ENCODE measurements around the gene RUSF1. TPM values are rescaled to one million over a fixed set of nuclear protein-coding genes. Genes with fewer than 3 reads are reported as not detected.

RUSF1 gene
- total RNA-seq, 1 experiment from 2014 or later, result 39.9 TPM

- Histone ChIP-seq H3K9ac (ENCODE audit: low read length) (no peak overlapping the region), H4K20me1 (ENCODE audit: low read length) (no peaks in the 10 kb centered on the region), H3K4me3 (ENCODE audit: low read length) (no peak overlapping the region), H3K27ac (ENCODE audit: low read length) (no peak overlapping the region), H3K4me2 (ENCODE audit: low read length) (no peak overlapping the region), H3K27me3 (ENCODE audit: low read length) (no peaks in the 10 kb centered on the region), H3K36me3 (ENCODE audit: low read depth, low read length) (no peaks in the 10 kb centered on the region), H3K79me2 (ENCODE audit: low read length) (no peaks in the 10 kb centered on the region), H3K9me2 (replicated peaks; ENCODE audit: low read length) (no peaks in the 10 kb centered on the region), H3F3A (ENCODE audit: low read length, unreplicated experiment) (no peaks in the 10 kb centered on the region), H2AFZ (ENCODE audit: low read length) (no peak overlapping the region), H3K4me1 (ENCODE audit: insufficient read depth, low read length) (no peaks in the 10 kb centered on the region), H3K9me3 (ENCODE audit: low read length) (no peaks in the 10 kb centered on the region)
- ATAC-seq (no peak), DNase-seq (no peak)
- POLR2A ChIA-PET (ENCODE audit: unreplicated experiment), result no interaction called here
- CTCF ChIA-PET, result no interaction called here
- intact Hi-C loops (cut with micrococcal nuclease), result no loop called here
- BruUV-seq (replicated peaks), result no TSS peak
- TF ChIP-seq EZH2phosphoT487 (IDR thresholded peaks at IDR 0.05; ENCODE audit: borderline replicate concordance, low read length) (no peak), EZH2 (IDR thresholded peaks at IDR 0.05; ENCODE audit: low read length, unreplicated experiment) (no peak), CTCF (conservative IDR thresholded peaks at IDR 0.05; ENCODE audit: low read depth, low read length) (no peak)
Observed at GRCh38 chr16:31537362-31538242, 29.4 kb upstream of the RUSF1 start.

- Histone ChIP-seq H3F3A (ENCODE audit: low read length, unreplicated experiment) (no peaks in the 10 kb centered on the region), H3K79me2 (ENCODE audit: low read length) (no peaks in the 10 kb centered on the region), H3K4me2 (ENCODE audit: low read length) (no peak overlapping the region), H3K9ac (ENCODE audit: low read length) (no peak overlapping the region), H3K27ac (ENCODE audit: low read length) (no peak overlapping the region), H3K9me3 (ENCODE audit: low read length) (no peaks in the 10 kb centered on the region), H4K20me1 (ENCODE audit: low read length) (no peaks in the 10 kb centered on the region), H3K27me3 (ENCODE audit: low read length) (no peaks in the 10 kb centered on the region), H3K36me3 (ENCODE audit: low read depth, low read length) (no peaks in the 10 kb centered on the region), H3K4me3 (ENCODE audit: low read length) (no peak overlapping the region), H2AFZ (ENCODE audit: low read length) (no peak overlapping the region), H3K4me1 (ENCODE audit: insufficient read depth, low read length) (no peaks in the 10 kb centered on the region), H3K9me2 (replicated peaks; ENCODE audit: low read length) (no peaks in the 10 kb centered on the region)
- intact Hi-C loops (cut with micrococcal nuclease), result no loop called here
- DNase-seq, result no peak
- BruUV-seq (replicated peaks), result no TSS peak
- TF ChIP-seq EZH2 (IDR thresholded peaks at IDR 0.05; ENCODE audit: low read length, unreplicated experiment), result no peak
- TF ChIP-seq EZH2phosphoT487 (IDR thresholded peaks at IDR 0.05; ENCODE audit: borderline replicate concordance, low read length), result no peak
- no peak for TF ChIP-seq CTCF (conservative IDR thresholded peaks at IDR 0.05; ENCODE audit: low read depth, low read length)
- POLR2A ChIA-PET (ENCODE audit: unreplicated experiment), result no interaction called here
- CTCF ChIA-PET, result no interaction called here
- no peak for ATAC-seq
Observed at GRCh38 chr16:31536804-31537361, 28.7 kb upstream of the RUSF1 start.

- TF ChIP-seq CTCF (conservative IDR thresholded peaks at IDR 0.05; ENCODE audit: low read depth, low read length), result no peak
- TF ChIP-seq EZH2 (IDR thresholded peaks at IDR 0.05; ENCODE audit: low read length, unreplicated experiment), result no peak
- no peak for TF ChIP-seq EZH2phosphoT487 (IDR thresholded peaks at IDR 0.05; ENCODE audit: borderline replicate concordance, low read length)
- no peaks in the 10 kb centered on the region for H3K36me3 ChIP-seq (ENCODE audit: low read depth, low read length)
- H4K20me1 ChIP-seq (ENCODE audit: low read length), result no peaks in the 10 kb centered on the region
- no peaks in the 10 kb centered on the region for H3K9me2 ChIP-seq (replicated peaks; ENCODE audit: low read length)
- no peaks in the 10 kb centered on the region for H3K27me3 ChIP-seq (ENCODE audit: low read length)
- ATAC-seq, result no peak
- BruUV-seq (replicated peaks), result no TSS peak
- H3F3A ChIP-seq (ENCODE audit: low read length, unreplicated experiment), result no peaks in the 10 kb centered on the region
- H3K4me2 ChIP-seq (ENCODE audit: low read length), result no peak overlapping the region
- H3K4me1 ChIP-seq (ENCODE audit: insufficient read depth, low read length), result no peaks in the 10 kb centered on the region
- H3K27ac ChIP-seq (ENCODE audit: low read length), result no peak overlapping the region
- POLR2A ChIA-PET (ENCODE audit: unreplicated experiment), result no interaction called here
- H2AFZ ChIP-seq (ENCODE audit: low read length), result no peak overlapping the region
- H3K9me3 ChIP-seq (ENCODE audit: low read length), result no peaks in the 10 kb centered on the region
- H3K79me2 ChIP-seq (ENCODE audit: low read length), result no peaks in the 10 kb centered on the region
- DNase-seq, result no peak
- no peak overlapping the region for H3K4me3 ChIP-seq (ENCODE audit: low read length)
- no peak overlapping the region for H3K9ac ChIP-seq (ENCODE audit: low read length)
- intact Hi-C loops (cut with micrococcal nuclease), result no loop called here
- CTCF ChIA-PET, result no interaction called here
Observed at GRCh38 chr16:31535737-31536136, 27.5 kb upstream of the RUSF1 start.

Measured in PC-3 (cell line).